AG09319 (cell line): ENCODE measurements around the gene TAF4B.
"Not testable (repeated sequence)": the region's sequence is repeated elsewhere in the genome, so short reads cannot be mapped to it uniquely, and the experiment has no call there.

ENCODE experiments used
- DNase-seq: peaks from one replicate; pipeline ENCODE4 v3.0.0-alpha.2; 2010; ENCODE audit warnings: low read depth; ENCODE audit errors: extremely low read depth
- TF ChIP-seq, protein P1 (sequence below): IDR thresholded peaks from 2 replicates; pipeline ENCODE4 v1.5.1; 2011; ENCODE audit warnings: low read depth, mild to moderate bottlenecking, inconsistent platforms, low read length, moderate library complexity

The TAF4B gene

DNA sequence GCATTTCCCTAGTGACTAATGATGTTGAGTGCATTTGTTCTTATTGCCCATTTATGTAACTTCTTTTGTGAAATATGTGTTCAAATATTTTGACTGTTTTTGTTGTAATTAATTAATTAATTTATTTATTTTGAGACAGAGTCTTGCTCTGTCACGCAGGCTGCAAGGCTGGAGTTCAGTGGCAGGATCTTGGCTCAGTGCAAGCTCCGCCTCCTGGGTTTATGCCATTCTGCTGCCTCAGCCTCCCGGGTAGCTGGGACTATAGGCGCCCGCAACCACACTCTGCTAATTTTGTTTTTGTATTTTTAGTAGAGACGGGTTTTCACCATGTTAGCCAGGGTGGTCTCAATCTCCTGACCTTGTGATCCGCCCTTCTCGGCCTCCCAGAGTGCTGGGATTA lies 71.9 kb downstream of the TAF4B start:
- no peak for DNase-seq
- TF ChIP-seq, protein P1, sequence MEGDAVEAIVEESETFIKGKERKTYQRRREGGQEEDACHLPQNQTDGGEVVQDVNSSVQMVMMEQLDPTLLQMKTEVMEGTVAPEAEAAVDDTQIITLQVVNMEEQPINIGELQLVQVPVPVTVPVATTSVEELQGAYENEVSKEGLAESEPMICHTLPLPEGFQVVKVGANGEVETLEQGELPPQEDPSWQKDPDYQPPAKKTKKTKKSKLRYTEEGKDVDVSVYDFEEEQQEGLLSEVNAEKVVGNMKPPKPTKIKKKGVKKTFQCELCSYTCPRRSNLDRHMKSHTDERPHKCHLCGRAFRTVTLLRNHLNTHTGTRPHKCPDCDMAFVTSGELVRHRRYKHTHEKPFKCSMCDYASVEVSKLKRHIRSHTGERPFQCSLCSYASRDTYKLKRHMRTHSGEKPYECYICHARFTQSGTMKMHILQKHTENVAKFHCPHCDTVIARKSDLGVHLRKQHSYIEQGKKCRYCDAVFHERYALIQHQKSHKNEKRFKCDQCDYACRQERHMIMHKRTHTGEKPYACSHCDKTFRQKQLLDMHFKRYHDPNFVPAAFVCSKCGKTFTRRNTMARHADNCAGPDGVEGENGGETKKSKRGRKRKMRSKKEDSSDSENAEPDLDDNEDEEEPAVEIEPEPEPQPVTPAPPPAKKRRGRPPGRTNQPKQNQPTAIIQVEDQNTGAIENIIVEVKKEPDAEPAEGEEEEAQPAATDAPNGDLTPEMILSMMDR: no peak

DNA sequence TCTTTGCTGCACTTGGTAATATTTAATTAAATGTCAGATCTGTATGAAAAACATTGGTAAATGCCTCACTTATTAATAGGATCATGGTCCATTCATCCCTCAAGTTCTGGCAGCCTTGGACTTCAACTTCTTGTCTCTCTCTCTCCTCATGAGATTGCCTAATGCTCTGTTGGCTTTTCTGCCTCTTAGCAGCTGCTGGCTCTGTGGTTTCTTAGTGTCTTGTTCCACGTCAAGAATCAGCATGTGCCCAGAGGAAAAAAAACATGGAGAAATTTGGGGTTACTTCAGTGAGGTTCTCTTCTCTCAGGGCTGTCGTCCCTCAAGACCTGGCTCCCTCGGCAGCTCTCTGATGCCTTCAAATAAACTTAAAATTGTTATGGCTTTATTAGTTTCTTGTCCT lies 75.4 kb downstream of the TAF4B start:
- no peak for DNase-seq
- TF ChIP-seq, protein P1: no peak

DNA sequence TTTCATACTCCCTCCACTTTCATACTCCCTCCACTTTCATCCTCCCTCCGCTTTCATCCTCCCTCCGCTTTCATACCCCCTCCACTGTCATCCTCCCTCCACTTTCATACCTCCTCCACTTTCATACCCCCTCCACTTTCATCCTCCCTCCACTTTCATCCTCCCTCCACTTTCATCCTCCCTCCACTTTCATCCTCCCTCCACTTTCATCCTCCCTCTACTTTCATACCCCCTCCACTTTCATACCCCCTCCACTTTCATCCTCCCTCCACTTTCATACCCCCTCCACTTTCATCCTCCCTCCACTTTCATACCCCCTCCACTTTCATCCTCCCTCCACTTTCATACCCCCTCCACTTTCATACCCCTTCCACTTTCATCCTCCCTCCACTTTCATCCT lies 77.0 kb downstream of the TAF4B start:
- not testable (repeated sequence) for DNase-seq

DNA sequence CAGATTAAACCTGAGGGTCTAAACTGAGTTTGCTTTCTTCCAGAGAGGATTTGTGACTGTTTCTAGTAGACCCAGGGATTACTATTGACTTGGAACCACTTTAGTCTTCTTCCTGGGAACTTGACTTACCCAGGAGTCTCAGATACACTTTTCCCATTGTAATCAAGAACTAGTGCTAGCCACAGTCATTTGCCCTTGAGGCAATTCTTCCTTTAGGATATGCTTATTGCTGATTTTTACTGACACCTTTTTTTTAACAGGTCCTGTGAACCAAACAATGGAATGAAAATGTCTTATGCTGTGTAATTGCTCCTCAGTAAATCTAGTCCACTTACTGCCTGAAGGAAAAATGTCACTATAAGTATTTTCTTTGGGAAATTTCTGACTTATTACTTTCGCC lies 78.3 kb downstream of the TAF4B start:
- TF ChIP-seq, protein P1: no peak
- DNase-seq: no peak

DNA sequence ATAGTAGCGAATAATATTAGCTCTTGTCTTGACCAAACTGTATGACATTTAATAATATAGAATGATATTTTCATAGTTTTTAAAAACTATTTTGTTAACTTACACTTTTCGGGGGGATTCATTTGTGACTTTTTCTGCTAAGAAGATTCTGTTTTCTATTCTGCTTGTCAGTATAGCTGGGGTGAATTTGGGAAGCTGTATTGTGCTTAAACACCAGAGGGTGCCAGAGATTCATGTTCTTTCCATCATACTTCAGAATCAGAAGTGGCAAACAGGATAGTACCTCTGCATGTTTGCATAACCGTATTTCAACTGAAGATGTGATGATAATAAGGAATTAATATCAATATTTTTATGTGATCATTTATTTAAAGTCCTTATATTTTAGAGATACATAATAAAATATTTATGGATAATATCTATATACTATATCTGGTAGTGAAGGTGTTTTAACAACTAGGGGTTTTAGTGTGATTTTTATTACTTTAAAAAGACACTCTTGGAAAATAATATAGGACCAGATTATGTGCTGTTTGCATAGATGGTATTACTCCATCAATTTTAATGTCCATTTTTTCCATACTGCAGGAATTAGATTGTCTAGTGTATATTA lies 81.0 kb downstream of the TAF4B start:
- DNase-seq: peak; percentile 12
- TF ChIP-seq, protein P1: peak; percentile 80

DNA sequence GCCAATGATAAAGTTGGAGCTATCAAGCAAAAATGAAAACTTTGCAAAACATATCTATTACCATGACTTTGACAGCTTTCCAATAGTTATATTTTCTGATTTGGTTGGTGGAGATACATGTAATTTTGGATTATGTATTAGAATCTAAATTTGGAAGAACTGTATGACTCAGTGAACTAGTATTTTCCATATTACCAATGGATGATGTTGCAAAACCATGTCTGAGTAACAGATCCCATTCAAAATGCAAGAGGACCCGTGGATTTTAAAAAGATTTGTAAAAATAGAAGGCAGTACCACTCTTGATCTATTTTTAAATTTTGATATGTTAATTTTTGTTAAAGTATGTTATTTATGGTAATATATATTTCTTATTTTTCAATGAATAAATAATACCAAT lies 83.0 kb downstream of the TAF4B start:
- no peak for DNase-seq
- TF ChIP-seq, protein P1: no peak

DNA sequence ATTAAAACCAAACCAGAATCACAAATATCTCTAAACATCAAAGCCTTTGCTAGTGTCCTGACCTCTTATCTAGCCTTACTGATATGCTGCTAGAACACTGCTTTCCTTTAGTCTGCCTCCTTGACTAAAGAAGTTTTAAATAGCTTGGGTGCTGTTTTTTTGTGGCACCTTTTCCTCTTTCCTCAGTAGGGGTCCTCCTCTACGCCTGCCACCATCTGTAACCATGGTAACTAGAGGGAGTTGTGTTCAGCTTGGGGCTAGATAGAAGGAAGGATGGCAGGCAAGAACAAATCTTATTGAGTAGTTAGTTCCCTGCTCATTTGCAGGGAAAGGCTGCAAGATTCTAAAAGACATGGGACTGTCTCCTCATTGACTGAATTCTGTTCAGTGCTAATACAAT lies 86.0 kb downstream of the TAF4B start:
- no peak for DNase-seq
- TF ChIP-seq, protein P1: no peak

DNA sequence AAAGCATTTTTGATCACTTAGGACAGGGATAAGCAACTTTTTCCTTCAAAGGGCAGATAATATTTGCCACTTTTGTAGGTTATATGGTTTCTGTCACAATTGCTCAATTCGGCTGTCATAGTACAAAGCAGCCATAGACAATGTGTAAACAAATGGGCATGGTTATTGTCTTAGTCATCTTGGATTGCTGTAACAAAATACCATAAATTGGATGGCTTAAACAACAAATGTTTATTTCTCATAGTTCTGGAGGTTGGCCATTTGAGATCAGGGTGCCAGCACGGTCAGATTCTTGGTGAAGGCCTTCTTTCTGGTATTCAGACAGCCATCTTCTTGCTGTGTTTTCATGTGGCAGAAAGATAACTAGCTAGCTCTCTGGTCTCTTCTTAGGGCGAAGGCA lies 91.2 kb downstream of the TAF4B start:
- TF ChIP-seq, protein P1: no peak
- no peak for DNase-seq
